Neural cell (in vitro differentiated cells): ENCODE data around the gene REEP5.
"Not testable (repeated sequence)": the region's sequence is repeated elsewhere in the genome, so short reads cannot be mapped to it uniquely, and the experiment has no call there.

Source experiments
- CTCF ChIP-seq: fragments of 450-650 bp; IDR thresholded peaks from 2 replicates; pipeline ENCODE4 v1.5.1; 2014; ENCODE audit warnings: antibody characterized with exemption, mild to moderate bottlenecking, moderate library complexity; ENCODE audit not compliant: poor library complexity, severe bottlenecking
- EP300 ChIP-seq: fragments of 450-650 bp; conservative IDR thresholded peaks from 2 replicates; pipeline ENCODE4 v1.6.1; 2014; ENCODE audit warnings: antibody characterized with exemption, mild to moderate bottlenecking, moderate library complexity; ENCODE audit not compliant: poor library complexity, severe bottlenecking

- not testable (repeated sequence) for TF ChIP-seq EP300, CTCF
These were observed 17.0 kb downstream of the REEP5 start for GRCh38 chr5:112904996-112905395.
